Colonic mucosa (tissue), 4 donors: ENCODE data around the gene FBXL16. TPM values are rescaled to one million over a fixed set of nuclear protein-coding genes. Genes with fewer than 3 reads are reported as not detected.

Source experiments
- DNase-seq: peaks from one replicate; pipeline ENCODE4 v3.0.0-alpha.2; 2020
- H3K27ac ChIP-seq: fragments of 200-600 bp; one replicate; pipeline ENCODE4 v1.8.0; 2021
- H3K27me3 ChIP-seq: fragments of 200-600 bp; one replicate; pipeline ENCODE4 v1.8.0; 2021
- H3K36me3 ChIP-seq: fragments of 200-600 bp; one replicate; pipeline ENCODE4 v1.8.0; 2021
- H3K4me1 ChIP-seq: fragments of 200-600 bp; one replicate; pipeline ENCODE4 v1.8.0; 2021; ENCODE audit warnings: mild to moderate bottlenecking
- H3K4me3 ChIP-seq: fragments of 200-600 bp; one replicate; pipeline ENCODE4 v1.8.0; 2021
- H3K9ac ChIP-seq, 2 donors: one replicate each; pipeline ENCODE4 v1.7.0; 2013; ENCODE audit warnings: control low read depth in 2 of 2, low read depth in 2 of 2, low read length in 2 of 2
- H3K9me3 ChIP-seq: fragments of 200-600 bp; one replicate; pipeline ENCODE4 v1.8.0; 2021
- intact Hi-C: fragments of 100-400 bp; cut with DNase I; formaldehyde crosslinking; loops from one replicate; pipeline ENCODE4 v1.14.1; 2022
- total RNA-seq, 2 donors: library from RNA; stranded (reverse); fragmentation: NEBNext Ultra II Directional in 1 of 2; extraction: Animal tissue kit (Norgen Biotek cat#: 25700) in 1 of 2; gene quantifications; one replicate each; pipeline ENCODE4 v1.2.1, GENCODE V29; 2021
- TF ChIP-seq, protein P1 (sequence below): fragments of 200-600 bp; IDR thresholded peaks from one replicate; pipeline ENCODE4 v1.8.0; 2022; ENCODE audit warnings: antibody characterized with exemption, mild to moderate bottlenecking
- donor health status: healthy.
- donor health status: DM: no; HTN: no; CAD: no.
- donor health status: DM: no; HTN: no; CAD: no.

The FBXL16 gene
- total RNA-seq, 2 donors from 2014 or later = 2.0 to 2.2 TPM

DNA sequence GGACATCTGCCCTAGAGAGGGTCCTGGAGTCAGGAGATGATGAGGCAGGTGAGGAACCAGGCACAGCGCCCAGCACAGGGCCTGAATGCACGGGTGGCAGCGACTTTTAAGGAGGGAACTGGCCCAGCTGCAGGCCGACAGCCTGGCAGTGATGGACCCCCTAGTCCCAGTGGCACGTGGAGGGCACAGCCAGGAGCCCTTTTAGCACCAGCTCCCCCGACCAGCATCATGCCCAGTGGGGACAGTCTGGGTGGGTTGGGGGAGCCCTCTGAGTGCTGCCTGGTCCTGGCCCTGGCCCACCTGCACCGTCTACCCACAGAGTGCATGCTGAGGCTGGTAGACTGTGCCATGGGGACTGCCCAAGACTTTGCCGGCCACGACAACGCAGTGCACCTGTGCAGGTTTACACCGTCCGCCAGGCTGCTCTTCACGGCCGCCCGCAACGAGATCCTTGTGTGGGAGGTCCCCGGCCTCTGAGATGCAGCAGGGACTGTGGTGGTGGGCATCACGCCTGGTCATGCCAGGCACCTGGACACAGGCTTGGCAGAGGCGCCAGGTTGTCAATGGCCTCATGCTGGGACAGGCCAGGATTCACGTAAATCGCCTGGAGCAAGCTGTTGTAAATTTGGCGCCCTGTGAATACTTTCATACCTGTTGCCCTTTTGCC, 38.4 kb downstream of the FBXL16 start:
- H3K36me3 ChIP-seq = peaks cover 13% of the 10 kb centered on the region
- no peak overlapping the region for H3K4me3 ChIP-seq
- no peak for DNase-seq
- intact Hi-C loops = no loop called here
- H3K27me3 ChIP-seq = no peaks in the 10 kb centered on the region
- peaks cover 6% of the 10 kb centered on the region for H3K4me1 ChIP-seq
- no peak overlapping the region for H3K27ac ChIP-seq
- TF ChIP-seq, protein P1, sequence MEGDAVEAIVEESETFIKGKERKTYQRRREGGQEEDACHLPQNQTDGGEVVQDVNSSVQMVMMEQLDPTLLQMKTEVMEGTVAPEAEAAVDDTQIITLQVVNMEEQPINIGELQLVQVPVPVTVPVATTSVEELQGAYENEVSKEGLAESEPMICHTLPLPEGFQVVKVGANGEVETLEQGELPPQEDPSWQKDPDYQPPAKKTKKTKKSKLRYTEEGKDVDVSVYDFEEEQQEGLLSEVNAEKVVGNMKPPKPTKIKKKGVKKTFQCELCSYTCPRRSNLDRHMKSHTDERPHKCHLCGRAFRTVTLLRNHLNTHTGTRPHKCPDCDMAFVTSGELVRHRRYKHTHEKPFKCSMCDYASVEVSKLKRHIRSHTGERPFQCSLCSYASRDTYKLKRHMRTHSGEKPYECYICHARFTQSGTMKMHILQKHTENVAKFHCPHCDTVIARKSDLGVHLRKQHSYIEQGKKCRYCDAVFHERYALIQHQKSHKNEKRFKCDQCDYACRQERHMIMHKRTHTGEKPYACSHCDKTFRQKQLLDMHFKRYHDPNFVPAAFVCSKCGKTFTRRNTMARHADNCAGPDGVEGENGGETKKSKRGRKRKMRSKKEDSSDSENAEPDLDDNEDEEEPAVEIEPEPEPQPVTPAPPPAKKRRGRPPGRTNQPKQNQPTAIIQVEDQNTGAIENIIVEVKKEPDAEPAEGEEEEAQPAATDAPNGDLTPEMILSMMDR = no peak
- H3K9ac ChIP-seq = peak overlapping the region; percentile 46 to 93
- H3K9me3 ChIP-seq = no peaks in the 10 kb centered on the region

DNA sequence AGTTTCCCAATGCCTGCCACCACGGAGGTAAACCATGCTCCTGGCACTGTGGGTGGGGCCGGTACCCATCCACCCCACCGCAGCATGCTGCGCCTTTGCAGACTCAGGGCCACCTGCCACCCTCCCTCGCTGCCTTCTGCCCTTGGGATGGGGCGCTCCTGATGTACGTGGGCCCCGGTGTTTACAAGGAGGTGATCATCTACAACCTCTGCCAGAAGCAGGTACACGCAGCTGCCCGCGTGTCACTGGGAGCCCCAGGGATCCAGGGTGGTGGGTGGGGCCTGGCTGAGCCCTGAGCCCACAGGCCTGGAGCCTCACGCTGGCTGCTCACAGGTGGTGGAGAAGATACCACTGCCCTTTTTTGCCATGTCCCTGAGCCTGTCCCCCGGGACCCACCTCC, 39.0 kb downstream of the FBXL16 start:
- Histone ChIP-seq H3K27ac (no peak overlapping the region), H3K36me3 (peaks cover 8% of the 10 kb centered on the region), H3K9me3 (no peaks in the 10 kb centered on the region), H3K27me3 (no peaks in the 10 kb centered on the region), H3K9ac (peak overlapping the region in 1 of 2 donors; percentile 35), H3K4me3 (no peak overlapping the region), H3K4me1 (peaks cover 6% of the 10 kb centered on the region)
- intact Hi-C loops = no loop called here
- no peak for DNase-seq
- TF ChIP-seq, protein P1 = no peak

DNA sequence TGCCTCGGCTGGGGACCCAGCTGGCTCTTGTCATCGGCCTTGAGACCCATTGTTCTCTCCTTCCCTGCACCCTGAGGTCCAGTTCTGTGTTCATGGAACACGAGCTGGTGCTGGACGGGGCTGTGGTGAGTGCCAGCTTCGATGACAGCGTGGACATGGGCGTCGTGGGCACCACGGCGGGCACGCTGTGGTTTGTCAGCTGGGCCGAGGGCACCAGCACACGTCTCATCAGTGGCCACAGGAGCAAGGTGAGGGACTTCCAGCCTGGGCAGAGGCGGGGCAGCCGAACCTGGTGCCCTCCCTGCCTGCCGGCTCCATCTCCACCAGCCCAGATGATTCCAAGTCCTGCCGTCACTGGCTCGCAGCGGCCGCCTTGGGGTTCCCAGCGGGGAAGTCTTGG, 43.0 kb downstream of the FBXL16 start:
- Histone ChIP-seq H3K36me3 (no peaks in the 10 kb centered on the region), H3K9me3 (no peaks in the 10 kb centered on the region), H3K4me1 (peaks cover 11% of the 10 kb centered on the region), H3K4me3 (no peak overlapping the region), H3K9ac (no peak overlapping the region), H3K27me3 (no peaks in the 10 kb centered on the region), H3K27ac (no peak overlapping the region)
- DNase-seq = no peak
- TF ChIP-seq, protein P1 = no peak
- intact Hi-C loops = no loop called here

DNA sequence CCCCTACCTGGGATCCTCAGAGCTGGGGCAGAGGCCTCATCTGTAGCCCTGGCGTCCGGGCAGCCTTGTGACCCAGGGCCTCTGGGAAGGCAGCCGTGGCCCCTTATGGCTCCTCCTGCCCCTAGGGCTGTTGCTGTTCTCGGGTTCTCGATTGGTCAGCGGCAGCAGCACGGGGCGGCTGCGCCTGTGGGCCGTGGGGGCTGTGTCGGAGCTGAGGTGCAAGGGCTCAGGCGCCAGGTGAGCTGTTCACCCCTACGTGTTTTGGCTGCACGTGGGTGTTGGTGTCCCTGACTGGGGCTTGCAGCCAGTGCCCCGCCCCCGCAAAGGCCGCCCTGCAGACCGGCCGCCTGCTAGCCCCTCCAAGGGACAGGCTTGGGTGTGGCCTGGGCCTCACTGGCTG, 43.5 kb downstream of the FBXL16 start:
- intact Hi-C loops = no loop called here
- TF ChIP-seq, protein P1 = no peak

DNA sequence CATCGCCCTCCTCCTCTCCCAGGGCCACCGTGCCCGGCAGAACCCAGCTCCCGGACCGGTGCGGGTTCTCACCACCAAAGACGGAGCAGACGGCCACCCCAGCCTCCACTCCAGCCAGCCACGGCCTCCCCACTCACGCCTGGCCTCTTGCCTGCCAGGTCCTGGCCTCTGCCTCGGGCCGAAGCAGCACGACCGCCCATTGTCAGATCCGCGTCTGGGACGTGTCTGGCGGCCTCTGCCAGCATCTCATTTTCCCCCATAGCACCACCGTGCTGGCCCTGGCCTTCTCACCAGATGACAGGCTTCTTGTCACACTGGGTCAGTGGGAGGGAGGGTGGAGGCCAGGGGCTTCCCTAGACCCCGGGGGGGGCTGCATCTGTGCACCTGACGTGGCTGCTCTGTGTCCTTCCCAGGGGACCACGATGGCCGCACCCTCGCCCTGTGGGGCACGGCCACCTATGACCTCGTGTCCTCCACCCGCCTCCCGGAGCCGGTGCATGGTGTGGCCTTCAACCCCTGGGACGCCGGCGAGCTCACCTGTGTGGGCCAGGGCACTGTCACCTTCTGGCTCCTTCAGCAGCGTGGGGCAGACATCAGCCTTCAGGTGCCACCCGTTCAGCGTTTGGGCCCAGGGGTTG, 44.3 kb downstream of the FBXL16 start:
- Histone ChIP-seq H3K27me3 (no peaks in the 10 kb centered on the region), H3K27ac (no peak overlapping the region), H3K9me3 (no peaks in the 10 kb centered on the region), H3K4me3 (no peak overlapping the region), H3K36me3 (no peaks in the 10 kb centered on the region), H3K4me1 (peaks cover 11% of the 10 kb centered on the region), H3K9ac (peak overlapping the region in 1 of 2 donors; percentile 58)
- DNase-seq = no peak
- intact Hi-C loops = no loop called here
- TF ChIP-seq, protein P1 = no peak

More for the DNA sequence above, 43.5 kb downstream of the FBXL16 start:
- no peak overlapping the region for H3K4me3 ChIP-seq
- H3K9me3 ChIP-seq = no peaks in the 10 kb centered on the region
- H3K4me1 ChIP-seq = peaks cover 11% of the 10 kb centered on the region
- H3K27ac ChIP-seq = no peak overlapping the region
- no peaks in the 10 kb centered on the region for H3K27me3 ChIP-seq
- DNase-seq = no peak
- H3K9ac ChIP-seq = no peak overlapping the region
- no peaks in the 10 kb centered on the region for H3K36me3 ChIP-seq
